Measurements from ENCODE around the gene RNASE9. TPM values are rescaled to one million over a fixed set of nuclear protein-coding genes. Genes with fewer than 3 reads are reported as not detected.

Gene RNASE9
- total and polyA plus RNA-seq, 7 donors, result not detected

Other genes starting within 250 kb of the RNASE9 start
- gene CCNB1IP1, start 227.8 kb downstream of the RNASE9 start, total RNA-seq, result 10 to 100 TPM; 43.2 to 55.8 (median 44.4) TPM
- 10 to 100 TPM; 31.2 to 54.1 (median 44.4) TPM for gene CCNB1IP1, start 227.8 kb downstream of the RNASE9 start, polyA plus RNA-seq
- gene PARP2, start 217.4 kb downstream of the RNASE9 start, total RNA-seq, result 10 to 100 TPM in 3 of 4 donors, 1 to 10 TPM in 1; 7.4 to 14.3 (median 10.6) TPM
- gene PARP2, start 217.4 kb downstream of the RNASE9 start, polyA plus RNA-seq, result 10 to 100 TPM in 1 of 3 donors, 1 to 10 TPM in 2; 6.0 to 11.8 (median 7.4) TPM
- 10 to 100 TPM; 12.7 to 42.7 (median 19.6) TPM for gene TEP1, start 147.5 kb downstream of the RNASE9 start, total RNA-seq
- 10 to 100 TPM; 19.2 to 43.7 (median 22.9) TPM for gene TEP1, start 147.5 kb downstream of the RNASE9 start, polyA plus RNA-seq
- gene KLHL33, start 124.9 kb downstream of the RNASE9 start, total RNA-seq, result 1 to 10 TPM in 1 of 4 donors, under 1 TPM in 3; 0.33 to 1.4 (median 0.62) TPM
- gene KLHL33, start 124.9 kb downstream of the RNASE9 start, polyA plus RNA-seq, result under 1 TPM; 0.23 to 0.60 (median 0.23) TPM
- gene OSGEP, start 106.2 kb downstream of the RNASE9 start, total RNA-seq, result 10 to 100 TPM; 34.1 to 65.6 (median 50.7) TPM
- gene OSGEP, start 106.2 kb downstream of the RNASE9 start, polyA plus RNA-seq, result 10 to 100 TPM; 21.0 to 49.4 (median 29.8) TPM
- 100 to 1,000 TPM; 118 to 181 (median 146) TPM for gene APEX1, start 105.8 kb downstream of the RNASE9 start, total RNA-seq
- gene APEX1, start 105.8 kb downstream of the RNASE9 start, polyA plus RNA-seq, result 100 to 1,000 TPM in 1 of 3 donors, 10 to 100 TPM in 2; 84.4 to 150 (median 99.7) TPM
- gene PIP4P1, start 99.6 kb downstream of the RNASE9 start, total RNA-seq, result 10 to 100 TPM; 18.9 to 28.0 (median 22.8) TPM
- gene PIP4P1, start 99.6 kb downstream of the RNASE9 start, polyA plus RNA-seq, result 10 to 100 TPM; 30.3 to 40.9 (median 32.4) TPM
- 10 to 100 TPM in 2 of 4 donors, 1 to 10 TPM in 2; 5.5 to 32.3 (median 10.6) TPM for gene PNP, start 91.6 kb downstream of the RNASE9 start, total RNA-seq
- gene PNP, start 91.6 kb downstream of the RNASE9 start, polyA plus RNA-seq, result 100 to 1,000 TPM in 2 of 3 donors, 10 to 100 TPM in 1; 60.7 to 121 (median 104) TPM
- not detected for gene RNASE10, start 55.5 kb downstream of the RNASE9 start, total RNA-seq
- under 1 TPM in 1 of 3 donors, not detected in 2; 0.12 TPM for gene RNASE10, start 55.5 kb downstream of the RNASE9 start, polyA plus RNA-seq
- not detected for gene RNASE11, start 27.0 kb upstream of the RNASE9 start, total RNA-seq
- not detected for gene RNASE11, start 27.0 kb upstream of the RNASE9 start, polyA plus RNA-seq
- gene RNASE12, start 30.3 kb upstream of the RNASE9 start, total RNA-seq, result not detected
- gene RNASE12, start 30.3 kb upstream of the RNASE9 start, polyA plus RNA-seq, result not detected
- not detected for gene OR6S1, start 80.6 kb upstream of the RNASE9 start, total RNA-seq
- gene OR6S1, start 80.6 kb upstream of the RNASE9 start, polyA plus RNA-seq, result not detected
- 100 to 1,000 TPM in 1 of 4 donors, 10 to 100 TPM in 3; 44.0 to 138 (median 65.5) TPM for gene RNASE4, start 123.5 kb upstream of the RNASE9 start, total RNA-seq
- 10 to 100 TPM; 11.4 to 46.3 (median 15.5) TPM for gene RNASE4, start 123.5 kb upstream of the RNASE9 start, polyA plus RNA-seq
- 10 to 100 TPM; 13.3 to 44.4 (median 19.0) TPM for gene ANG, start 127.7 kb upstream of the RNASE9 start, total RNA-seq
- 10 to 100 TPM; 15.5 to 28.3 (median 22.2) TPM for gene ANG, start 127.7 kb upstream of the RNASE9 start, polyA plus RNA-seq
- gene EDDM3A, start 184.8 kb upstream of the RNASE9 start, total RNA-seq, result not detected
- not detected for gene EDDM3A, start 184.8 kb upstream of the RNASE9 start, polyA plus RNA-seq
- gene EDDM3B, start 207.4 kb upstream of the RNASE9 start, total RNA-seq, result not detected
- gene EDDM3B, start 207.4 kb upstream of the RNASE9 start, polyA plus RNA-seq, result not detected
- gene RNASE6, start 220.2 kb upstream of the RNASE9 start, total RNA-seq, result 10 to 100 TPM; 10.2 to 25.0 (median 19.2) TPM
- 10 to 100 TPM in 2 of 3 donors, 1 to 10 TPM in 1; 9.6 to 46.2 (median 45.9) TPM for gene RNASE6, start 220.2 kb upstream of the RNASE9 start, polyA plus RNA-seq
- 100 to 1,000 TPM; 148 to 581 (median 428) TPM for gene RNASE1, start 241.8 kb upstream of the RNASE9 start, total RNA-seq
- 100 to 1,000 TPM; 111 to 584 (median 192) TPM for gene RNASE1, start 241.8 kb upstream of the RNASE9 start, polyA plus RNA-seq